Stomach (tissue), 9 donors: ENCODE results near the gene CDH12. TPM values are rescaled to one million over a fixed set of nuclear protein-coding genes. Genes with fewer than 3 reads are reported as not detected.

ENCODE experiments used
- DNase-seq, 2 donors: peaks; one replicate each; pipeline versions ENCODE4 v3.0.0 to v3.0.0-alpha.2; 2013 to 2019
- H3K27ac ChIP-seq, 5 donors: fragments of 200-600 bp in 4 of 5; sonication (generic) in 4 of 5; one replicate each; pipeline ENCODE4 v1.5.1; 2013 to 2019; ENCODE audit warnings: mild to moderate bottlenecking in 1 of 5, moderate library complexity in 1 of 5
- H3K27me3 ChIP-seq, 3 donors: fragments of 200-600 bp; sonication (generic); one replicate each; pipeline ENCODE4 v1.5.1; 2017 to 2019; ENCODE audit warnings: mixed run types in 1 of 3
- H3K36me3 ChIP-seq, 4 donors: fragments of 200-600 bp; sonication (generic); 1 replicate in 3 of 4; 2 replicates in 1 of 4; pipeline ENCODE4 v1.5.1; 2016 to 2019
- H3K4me1 ChIP-seq, 4 donors: fragments of 200-600 bp; sonication (generic); one replicate each; pipeline ENCODE4 v1.5.1; 2016 to 2019
- H3K4me3 ChIP-seq, 4 donors: fragments of 200-600 bp; sonication (generic) in 3 of 4; one replicate each; pipeline ENCODE4 v1.5.1; 2016 to 2019; ENCODE audit warnings: mild to moderate bottlenecking in 1 of 4
- H3K9me3 ChIP-seq, 4 donors: fragments of 200-600 bp; sonication (generic); one replicate each; pipeline ENCODE4 v1.5.1; 2016 to 2019
- CTCF ChIP-seq, 7 experiments: fragments of 450-650 bp in 4 of 7; fragments of 200-600 bp in 3 of 7; sonication (generic) in 3 of 7; IDR thresholded peaks; one replicate each; pipeline ENCODE4 v1.5.1; 2016 to 2019; ENCODE audit warnings: antibody characterized with exemption in 7 of 7, control low read depth in 2 of 7, mild to moderate bottlenecking in 1 of 7
- EP300 ChIP-seq: sonication (generic); formaldehyde crosslinking; IDR thresholded peaks from one replicate; pipeline ENCODE4 v1.6.1; 2017; ENCODE audit warnings: antibody characterized with exemption
- POLR2A ChIP-seq, 4 donors: fragments of 450-650 bp; IDR thresholded peaks; one replicate each; pipeline ENCODE4 v1.6.1; 2016; ENCODE audit warnings: antibody characterized with exemption in 4 of 4, control low read depth in 2 of 4, mild to moderate bottlenecking in 1 of 4, moderate library complexity in 1 of 4
- POLR2AphosphoS5 ChIP-seq, 3 donors: sonication (generic); formaldehyde crosslinking; IDR thresholded peaks; one replicate each; pipeline ENCODE4 v1.6.1; 2016; ENCODE audit warnings: antibody characterized with exemption in 3 of 3
- WGBS, 5 donors: extraction: QIAGEN DNeasy Blood & Tissue Kit in 3 of 5; methylation state at CpG; one replicate each; pipeline versions ENCODE4 v1.1.5 to v1.1.7; 2013 to 2018; 5-methylcytosine and 5-hydroxymethylcytosine counted together
- intact Hi-C: fragments of 100-400 bp; cut with DNase I; formaldehyde crosslinking; loops from one replicate; pipeline ENCODE4 v1.15.1; 2023; ENCODE audit warnings: low total_unique reads
- polyA plus RNA-seq, 3 donors: library from polyadenylated mRNA; stranded (reverse); fragments of 200-250 nt; gene quantifications; one replicate each; pipeline ENCODE4 v1.2.3, GENCODE V29; 2013
- total RNA-seq, 5 donors: library from RNA; depleted of rRNA; stranded (reverse); fragments of >200 nt; gene quantifications; one replicate each; pipeline versions ENCODE4 v1.1.0 to v1.2.3, GENCODE V29; 2014 to 2016
- donor health status: healthy with polysubstance abuse.
- donor health status: Bipolar disorder and iron deficiency.
- donor health status: healthy.

The CDH12 gene
- total and polyA plus RNA-seq, 8 donors: 0.76 to 1.3 TPM; not detected in 6

DNA sequence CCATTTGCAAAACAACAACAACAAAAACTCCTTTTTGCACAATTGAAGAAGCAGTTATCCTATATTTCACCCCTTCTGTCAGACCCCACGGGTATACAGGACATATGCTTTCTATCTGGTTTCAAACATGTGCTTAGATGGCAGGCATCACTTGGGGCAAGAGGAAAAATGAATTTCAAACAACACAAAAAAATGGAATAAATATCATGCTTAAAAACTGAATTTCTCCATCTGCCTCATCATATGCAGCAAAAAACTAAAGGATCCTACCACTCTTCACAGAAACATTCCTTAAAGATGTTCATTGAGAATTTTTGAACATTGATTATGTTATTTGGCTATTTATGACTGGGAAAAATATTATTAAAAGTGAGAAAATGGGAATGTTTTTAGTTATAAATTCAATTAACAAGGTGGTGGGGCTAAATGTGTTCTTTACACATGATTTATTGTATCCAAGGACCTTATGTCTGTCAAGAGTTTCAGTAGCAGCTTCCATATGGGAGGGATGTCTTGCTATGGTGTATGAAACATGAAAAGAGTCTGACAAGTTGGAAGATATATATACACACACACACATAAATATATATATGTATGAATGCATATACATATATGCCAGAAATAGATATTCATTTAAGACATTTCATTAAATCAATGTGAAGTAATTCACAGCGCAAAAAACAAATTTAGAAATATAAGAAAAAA is 358.0 kb downstream of the CDH12 start:
- DNase-seq: no peak
- H3K27me3 ChIP-seq: no peaks in the 10 kb centered on the region
- H3K36me3 ChIP-seq: no peaks in the 10 kb centered on the region
- intact Hi-C loops: no loop called here
- H3K27ac ChIP-seq: no peak overlapping the region
- TF ChIP-seq EP300 (no peak), POLR2AphosphoS5 (IDR thresholded peaks at IDR 0.05) (no peak)
- no peaks in the 10 kb centered on the region for H3K9me3 ChIP-seq
- 66 to 81% (median 75%) methylated on average over 2 of the region's 2 CpGs for WGBS, 5 donors
- H3K4me3 ChIP-seq: no peak overlapping the region
- no peaks in the 10 kb centered on the region for H3K4me1 ChIP-seq

DNA sequence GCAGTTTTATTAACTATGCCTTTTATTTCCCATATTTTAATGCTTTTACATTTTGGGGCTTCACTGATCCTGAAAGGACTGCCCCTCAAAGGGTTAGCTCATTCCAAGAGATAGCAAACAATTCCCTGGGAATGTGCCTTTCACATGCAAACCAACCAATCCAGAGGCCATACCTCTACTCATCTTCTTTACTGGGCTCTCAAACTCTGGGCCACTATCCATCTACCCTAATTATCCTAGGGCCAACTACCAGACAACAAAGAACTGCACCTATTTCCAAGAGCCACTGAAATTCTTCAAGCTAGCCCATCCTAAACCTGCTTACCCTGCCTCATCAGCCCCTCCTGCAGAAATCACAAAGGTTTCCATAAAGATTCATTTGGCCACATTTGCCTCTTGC is 364.7 kb downstream of the CDH12 start:
- intact Hi-C loops: no loop called here
- H3K9me3 ChIP-seq: no peaks in the 10 kb centered on the region
- no peaks in the 10 kb centered on the region for H3K27me3 ChIP-seq
- H3K27ac ChIP-seq: no peak overlapping the region
- H3K4me3 ChIP-seq: no peak overlapping the region
- no peaks in the 10 kb centered on the region for H3K36me3 ChIP-seq
- TF ChIP-seq EP300: no peak
- no peaks in the 10 kb centered on the region for H3K4me1 ChIP-seq
- no peak for DNase-seq

- H3K4me1 ChIP-seq: no peaks in the 10 kb centered on the region
- no peaks in the 10 kb centered on the region for H3K9me3 ChIP-seq
- no peak overlapping the region for H3K4me3 ChIP-seq
- TF ChIP-seq POLR2A (IDR thresholded peaks at IDR 0.05): no peak
- no peak for TF ChIP-seq POLR2AphosphoS5 (IDR thresholded peaks at IDR 0.05)
- no peak for TF ChIP-seq CTCF (IDR thresholded peaks at IDR 0.05)
- TF ChIP-seq EP300: no peak
- no peaks in the 10 kb centered on the region for H3K36me3 ChIP-seq
- intact Hi-C loops: no loop called here
- WGBS, 5 donors: 66 to 75% (median 69%) methylated on average over 5 of the region's 5 CpGs
- DNase-seq: no peak
- no peaks in the 10 kb centered on the region for H3K27me3 ChIP-seq
- no peak overlapping the region for H3K27ac ChIP-seq
These were observed 372.8 kb downstream of the CDH12 start for GRCh38 chr5:22480305-22480704.

- no peaks in the 10 kb centered on the region for H3K4me1 ChIP-seq
- WGBS, 5 donors: 78 to 87% (median 85%) methylated on average over 2 of the region's 2 CpGs
- no peak for TF ChIP-seq EP300
- TF ChIP-seq CTCF (IDR thresholded peaks at IDR 0.05): no peak
- no peak for TF ChIP-seq POLR2A (IDR thresholded peaks at IDR 0.05)
- no peak for TF ChIP-seq POLR2AphosphoS5 (IDR thresholded peaks at IDR 0.05)
- H3K27ac ChIP-seq: no peak overlapping the region
- no peak for DNase-seq
- no peaks in the 10 kb centered on the region for H3K9me3 ChIP-seq
- H3K36me3 ChIP-seq: no peaks in the 10 kb centered on the region
- intact Hi-C loops: no loop called here
- H3K4me3 ChIP-seq: no peak overlapping the region
- no peaks in the 10 kb centered on the region for H3K27me3 ChIP-seq
These were observed 379.3 kb downstream of the CDH12 start for GRCh38 chr5:22473886-22474285.

DNA sequence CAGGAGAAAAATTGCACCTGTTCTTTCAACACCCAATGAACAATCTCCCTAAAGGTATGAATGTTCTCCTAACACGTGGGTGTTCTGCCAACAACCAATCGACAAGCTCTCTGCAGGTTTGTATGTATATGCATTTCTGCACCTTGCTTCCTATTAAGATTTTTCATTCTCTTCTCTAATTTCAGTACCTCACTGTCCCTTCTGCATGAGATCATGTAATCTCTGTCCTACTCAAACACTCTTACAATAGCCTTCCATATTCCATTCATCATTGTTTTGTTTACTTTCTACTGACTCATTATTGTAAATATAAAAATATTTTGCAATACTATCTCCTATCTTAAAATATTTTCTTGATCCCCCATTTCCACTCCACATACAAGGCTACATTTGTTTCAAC is 382.0 kb downstream of the CDH12 start:
- Histone ChIP-seq H3K27ac (no peak overlapping the region), H3K36me3 (no peaks in the 10 kb centered on the region), H3K27me3 (no peaks in the 10 kb centered on the region), H3K9me3 (no peaks in the 10 kb centered on the region), H3K4me1 (no peaks in the 10 kb centered on the region), H3K4me3 (no peak overlapping the region)
- no peak for DNase-seq
- TF ChIP-seq POLR2AphosphoS5 (IDR thresholded peaks at IDR 0.05) (no peak), CTCF (IDR thresholded peaks at IDR 0.05) (no peak), EP300 (no peak), POLR2A (IDR thresholded peaks at IDR 0.05) (no peak)
- WGBS, 5 donors: 50 to 73% (median 60%) methylated on average over 2 of the region's 2 CpGs
- intact Hi-C loops: no loop called here
